Stimulated activated CD4-positive, alpha-beta T cell treated with anti-CD3 and anti-CD28 coated beads, TNF-alpha, amount 100 ng/mL, for 24 hours (primary cell): Measurements from ENCODE around the gene KIAA1614.

Source experiments
- DNase-seq, 3 experiments: peaks; one replicate each; pipeline ENCODE4 v3.0.0-alpha.2; 2020; ENCODE audit warnings: low read depth in 3 of 3

Gene KIAA1614

GRCh38 chr1:180925471-180926051, 12.9 kb downstream of the KIAA1614 start:
- no peak for DNase-seq

GRCh38 chr1:180926164-180926981, 13.7 kb downstream of the KIAA1614 start:
- DNase-seq, result peak in 1 of 3 experiments; percentile 5

- DNase-seq, result no peak
These were observed 14.7 kb downstream of the KIAA1614 start for GRCh38 chr1:180927348-180927747.

GRCh38 chr1:180927841-180928240, 15.1 kb downstream of the KIAA1614 start:
- no peak for DNase-seq

GRCh38 chr1:180928331-180929230, 15.9 kb downstream of the KIAA1614 start:
- no peak for DNase-seq

- DNase-seq, result no peak
These were observed 16.7 kb downstream of the KIAA1614 start for GRCh38 chr1:180929389-180929788.

- no peak for DNase-seq
These were observed 18.0 kb downstream of the KIAA1614 start for GRCh38 chr1:180930687-180931086.

GRCh38 chr1:180931529-180931928, 18.8 kb downstream of the KIAA1614 start:
- DNase-seq, result no peak

GRCh38 chr1:180932378-180932777, 19.7 kb downstream of the KIAA1614 start:
- DNase-seq, result no peak

GRCh38 chr1:180933141-180933540, 20.4 kb downstream of the KIAA1614 start:
- no peak for DNase-seq

- DNase-seq, result no peak
These were observed 21.9 kb downstream of the KIAA1614 start for GRCh38 chr1:180934563-180934962.

GRCh38 chr1:180935326-180936109, 22.8 kb downstream of the KIAA1614 start:
- no peak for DNase-seq

GRCh38 chr1:180936110-180937011, 23.7 kb downstream of the KIAA1614 start:
- no peak for DNase-seq

- DNase-seq, result no peak
These were observed 24.3 kb downstream of the KIAA1614 start for GRCh38 chr1:180937012-180937372.

GRCh38 chr1:180937624-180938225, 25.0 kb downstream of the KIAA1614 start:
- no peak for DNase-seq

GRCh38 chr1:180939073-180939710, 26.5 kb downstream of the KIAA1614 start:
- no peak for DNase-seq

GRCh38 chr1:180939711-180940103, 27.0 kb downstream of the KIAA1614 start:
- DNase-seq, result no peak

GRCh38 chr1:180940445-180940844, 27.7 kb downstream of the KIAA1614 start:
- no peak for DNase-seq

GRCh38 chr1:180941518-180942275, 29.0 kb downstream of the KIAA1614 start:
- DNase-seq, result no peak
